Type B pancreatic cell (in vitro differentiated cells): ENCODE measurements around the gene C11orf24. TPM values are rescaled to one million over a fixed set of nuclear protein-coding genes. Genes with fewer than 3 reads are reported as not detected.

Experiments used
- DNase-seq: peaks from one replicate; pipeline ENCODE4 v3.0.0; 2021; ENCODE audit warnings: mixed read lengths; ENCODE audit not compliant: unreplicated experiment; ENCODE audit errors: extremely low spot score
- H3K27ac Mint-ChIP-seq: 2 replicates; pipeline ENCODE4 v1.8.0; 2021; ENCODE audit warnings: mild to moderate bottlenecking, mixed read lengths
- H3K27me3 Mint-ChIP-seq: 2 replicates; pipeline ENCODE4 v1.8.0; 2021; ENCODE audit warnings: mixed read lengths
- H3K36me3 Mint-ChIP-seq: 2 replicates; pipeline ENCODE4 v1.8.0; 2021; ENCODE audit warnings: mixed read lengths
- H3K4me1 Mint-ChIP-seq: one replicate; pipeline ENCODE4 v1.8.0; 2021; ENCODE audit warnings: mixed read lengths; ENCODE audit not compliant: unreplicated experiment
- H3K4me3 Mint-ChIP-seq: 2 replicates; pipeline ENCODE4 v1.8.0; 2021; ENCODE audit warnings: mild to moderate bottlenecking, mixed read lengths
- H3K9me3 Mint-ChIP-seq: 2 replicates; pipeline ENCODE4 v1.8.0; 2021; ENCODE audit warnings: mixed read lengths
- CTCF ChIP-seq: fragments of 200-600 bp; sonication (generic); conservative IDR thresholded peaks from 2 replicates; pipeline ENCODE4 v1.5.0; 2021; ENCODE audit warnings: antibody characterized with exemption, mild to moderate bottlenecking
- long read RNA-seq: library from polyadenylated mRNA; unstranded; transcript quantifications from one replicate; pipeline ENCODE4 v2.0.0, GENCODE V29; 2020
- total RNA-seq: library from RNA; stranded (reverse); gene quantifications from 2 replicates; pipeline ENCODE4 v1.2.1, GENCODE V29; 2021; ENCODE audit warnings: low replicate concordance

Gene C11orf24
- 45.4 and 46.4 TPM in 2 replicates for total RNA-seq
- long read RNA-seq, partial matches to known transcripts, result 1 of 13 reads
- long read RNA-seq, other reads (novel, unspliced or antisense), result 11 of 13 reads

GRCh38 chr11:68271781-68272608 is at the start of gene C11orf24:
TSS of gene C11orf24 (minus strand) at chr11:68271973. CDS start at chr11:68263767, 8,206 bp downstream.
- H3K36me3 Mint-ChIP-seq, result peaks cover 10% of the 10 kb centered on the region
- H3K27ac Mint-ChIP-seq, result peak within 1 kb of the TSS; percentile 99
- H3K9me3 Mint-ChIP-seq, result no peaks in the 10 kb centered on the region
- H3K27me3 Mint-ChIP-seq, result no peaks in the 10 kb centered on the region
- peak within 1 kb of the TSS; percentile 99 for H3K4me3 Mint-ChIP-seq
- H3K4me1 Mint-ChIP-seq, result peaks cover 32% of the 10 kb centered on the region
- DNase-seq, result peak; percentile 97
- TF ChIP-seq CTCF, result no peak

- peaks cover 5% of the 10 kb centered on the region for H3K36me3 Mint-ChIP-seq
- H3K27me3 Mint-ChIP-seq, result no peaks in the 10 kb centered on the region
- H3K27ac Mint-ChIP-seq, result no peak overlapping the region
- H3K9me3 Mint-ChIP-seq, result no peaks in the 10 kb centered on the region
- peaks cover 32% of the 10 kb centered on the region for H3K4me1 Mint-ChIP-seq
- TF ChIP-seq CTCF, result no peak
- DNase-seq, result no peak
- no peak overlapping the region for H3K4me3 Mint-ChIP-seq
Observed at GRCh38 chr11:68317147-68317785, 45.5 kb upstream of the C11orf24 start.

- TF ChIP-seq CTCF, result no peak
- peak overlapping the region; percentile 96 for H3K4me3 Mint-ChIP-seq
- H3K27ac Mint-ChIP-seq, result peak overlapping the region; percentile 92
- H3K36me3 Mint-ChIP-seq, result no peaks in the 10 kb centered on the region
- DNase-seq, result no peak
- peaks cover 34% of the 10 kb centered on the region for H3K4me1 Mint-ChIP-seq
- H3K9me3 Mint-ChIP-seq, result no peaks in the 10 kb centered on the region
- no peaks in the 10 kb centered on the region for H3K27me3 Mint-ChIP-seq
Observed at GRCh38 chr11:68315171-68315920, 43.6 kb upstream of the C11orf24 start.

GRCh38 chr11:68314203-68315170 is 42.7 kb upstream of the C11orf24 start:
- no peaks in the 10 kb centered on the region for H3K9me3 Mint-ChIP-seq

More at GRCh38 chr11:68314203-68315170, 42.7 kb upstream of the C11orf24 start:
- Mint-ChIP-seq H3K27me3 (no peaks in the 10 kb centered on the region), H3K4me1 (peaks cover 40% of the 10 kb centered on the region), H3K27ac (peak overlapping the region; percentile 92), H3K4me3 (peak overlapping the region; percentile 96), H3K36me3 (no peaks in the 10 kb centered on the region)
- no peak for DNase-seq
- no peak for TF ChIP-seq CTCF
